Measurements from ENCODE around the gene CSF2.

Gene CSF2

GRCh38 chr5:132070460-132071337 lies 2.9 kb upstream of the CSF2 start:
- TF ChIP-seq, protein P1, sequence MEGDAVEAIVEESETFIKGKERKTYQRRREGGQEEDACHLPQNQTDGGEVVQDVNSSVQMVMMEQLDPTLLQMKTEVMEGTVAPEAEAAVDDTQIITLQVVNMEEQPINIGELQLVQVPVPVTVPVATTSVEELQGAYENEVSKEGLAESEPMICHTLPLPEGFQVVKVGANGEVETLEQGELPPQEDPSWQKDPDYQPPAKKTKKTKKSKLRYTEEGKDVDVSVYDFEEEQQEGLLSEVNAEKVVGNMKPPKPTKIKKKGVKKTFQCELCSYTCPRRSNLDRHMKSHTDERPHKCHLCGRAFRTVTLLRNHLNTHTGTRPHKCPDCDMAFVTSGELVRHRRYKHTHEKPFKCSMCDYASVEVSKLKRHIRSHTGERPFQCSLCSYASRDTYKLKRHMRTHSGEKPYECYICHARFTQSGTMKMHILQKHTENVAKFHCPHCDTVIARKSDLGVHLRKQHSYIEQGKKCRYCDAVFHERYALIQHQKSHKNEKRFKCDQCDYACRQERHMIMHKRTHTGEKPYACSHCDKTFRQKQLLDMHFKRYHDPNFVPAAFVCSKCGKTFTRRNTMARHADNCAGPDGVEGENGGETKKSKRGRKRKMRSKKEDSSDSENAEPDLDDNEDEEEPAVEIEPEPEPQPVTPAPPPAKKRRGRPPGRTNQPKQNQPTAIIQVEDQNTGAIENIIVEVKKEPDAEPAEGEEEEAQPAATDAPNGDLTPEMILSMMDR (IDR thresholded peaks at IDR 0.05; ENCODE audit: extremely low read depth, insufficient read depth, missing control alignments) = no peak
- no peak for DNase-seq (ENCODE audit: low spot score)
- in situ Hi-C loops (cut with MboI; ENCODE audit: low pct_unique_long_range_greater_than_20kb, low sequenced_read_pairs, unreplicated experiment) = loop anchor here (25.0 kb wide), 1 partner anchor 292 kb away; the partner anchor contains the start of gene SLC22A5

- in situ Hi-C loops (cut with MboI; ENCODE audit: low pct_unique_long_range_greater_than_20kb, low sequenced_read_pairs, unreplicated experiment) = loop anchor here (25.0 kb wide), 1 partner anchor 291 kb away; the partner anchor contains the start of gene SLC22A5
- TF ChIP-seq, protein P1 (IDR thresholded peaks at IDR 0.05; ENCODE audit: extremely low read depth, insufficient read depth, missing control alignments) = no peak
Measured at GRCh38 chr5:132071338-132071707, 2.3 kb upstream of the CSF2 start.

DNA sequence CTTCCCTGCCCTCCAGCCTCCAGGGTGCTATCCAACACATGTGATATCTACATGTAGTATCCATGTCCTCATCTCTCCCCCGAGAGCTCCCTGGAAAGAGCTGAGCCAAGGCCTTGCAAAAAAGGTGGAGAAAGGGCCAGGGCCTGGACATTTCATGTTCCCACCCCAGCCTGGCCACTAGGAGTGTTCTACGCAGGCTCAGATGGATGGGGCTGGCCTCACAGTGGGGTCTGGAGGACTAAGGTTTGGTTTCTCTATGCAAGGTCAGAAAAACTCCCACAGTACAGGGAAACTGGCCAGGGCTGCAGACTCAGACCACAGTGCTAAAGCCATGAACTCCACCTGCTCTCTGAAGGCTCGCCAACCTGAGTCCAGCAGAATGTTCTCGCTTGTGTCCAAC lies 1.5 kb upstream of the CSF2 start:
- in situ Hi-C loops (cut with MboI; ENCODE audit: low pct_unique_long_range_greater_than_20kb, low sequenced_read_pairs, unreplicated experiment) = loop anchor here (25.0 kb wide), 1 partner anchor 290 kb away; the partner anchor contains the start of gene SLC22A5
- TF ChIP-seq, protein P1 (IDR thresholded peaks at IDR 0.05; ENCODE audit: extremely low read depth, insufficient read depth, missing control alignments) = no peak
- DNase-seq (ENCODE audit: low spot score) = no peak

More at GRCh38 chr5:132071338-132071707, 2.3 kb upstream of the CSF2 start:
- DNase-seq (ENCODE audit: low spot score) = no peak

- TF ChIP-seq, protein P1 (IDR thresholded peaks at IDR 0.05; ENCODE audit: extremely low read depth, insufficient read depth, missing control alignments) = no peak
- in situ Hi-C loops (cut with MboI; ENCODE audit: low pct_unique_long_range_greater_than_20kb, low sequenced_read_pairs, unreplicated experiment) = loop anchor here (25.0 kb wide), 1 partner anchor 290 kb away; the partner anchor contains the start of gene SLC22A5
- no peak for DNase-seq (ENCODE audit: low spot score)
Measured at GRCh38 chr5:132072528-132072927, 1.1 kb upstream of the CSF2 start.

DNA sequence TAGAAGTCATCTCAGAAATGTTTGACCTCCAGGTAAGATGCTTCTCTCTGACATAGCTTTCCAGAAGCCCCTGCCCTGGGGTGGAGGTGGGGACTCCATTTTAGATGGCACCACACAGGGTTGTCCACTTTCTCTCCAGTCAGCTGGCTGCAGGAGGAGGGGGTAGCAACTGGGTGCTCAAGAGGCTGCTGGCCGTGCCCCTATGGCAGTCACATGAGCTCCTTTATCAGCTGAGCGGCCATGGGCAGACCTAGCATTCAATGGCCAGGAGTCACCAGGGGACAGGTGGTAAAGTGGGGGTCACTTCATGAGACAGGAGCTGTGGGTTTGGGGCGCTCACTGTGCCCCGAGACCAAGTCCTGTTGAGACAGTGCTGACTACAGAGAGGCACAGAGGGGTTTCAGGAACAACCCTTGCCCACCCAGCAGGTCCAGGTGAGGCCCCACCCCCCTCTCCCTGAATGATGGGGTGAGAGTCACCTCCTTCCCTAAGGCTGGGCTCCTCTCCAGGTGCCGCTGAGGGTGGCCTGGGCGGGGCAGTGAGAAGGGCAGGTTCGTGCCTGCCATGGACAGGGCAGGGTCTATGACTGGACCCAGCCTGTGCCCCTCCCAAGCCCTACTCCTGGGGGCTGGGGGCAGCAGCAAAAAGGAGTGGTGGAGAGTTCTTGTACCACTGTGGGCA lies 642 bp downstream of the CSF2 start:
- no peak for DNase-seq (ENCODE audit: low spot score)
- in situ Hi-C loops (cut with MboI; ENCODE audit: low pct_unique_long_range_greater_than_20kb, low sequenced_read_pairs, unreplicated experiment) = loop anchor here (25.0 kb wide), 1 partner anchor 288 kb away; the partner anchor contains the start of gene SLC22A5
- TF ChIP-seq, protein P1 (IDR thresholded peaks at IDR 0.05; ENCODE audit: extremely low read depth, insufficient read depth, missing control alignments) = no peak
